Immature natural killer cell (primary cell): ENCODE data around the gene FUT1. TPM values are rescaled to one million over a fixed set of nuclear protein-coding genes. Genes with fewer than 3 reads are reported as not detected.

Experiments used
- DNase-seq, 3 donors: peaks; one replicate each; pipeline ENCODE4 v3.0.0; 2022; ENCODE audit warnings: mixed read lengths in 1 of 3
- H3K27ac Mint-ChIP-seq, 6 donors: one replicate each; pipeline ENCODE4 v1.8.0; 2020; ENCODE audit warnings: mixed read lengths in 6 of 6, mild to moderate bottlenecking in 5 of 6, inconsistent platforms in 4 of 6, moderate library complexity in 3 of 6
- H3K27me3 Mint-ChIP-seq, 3 donors: one replicate each; pipeline ENCODE4 v1.8.0; 2020 to 2021; ENCODE audit warnings: low read depth in 3 of 3, mild to moderate bottlenecking in 3 of 3, mixed read lengths in 3 of 3, moderate library complexity in 3 of 3, inconsistent platforms in 1 of 3
- H3K36me3 Mint-ChIP-seq, 3 donors: one replicate each; pipeline ENCODE4 v1.8.0; 2020; ENCODE audit warnings: mixed read lengths in 3 of 3, inconsistent platforms in 2 of 3, mild to moderate bottlenecking in 2 of 3
- H3K4me1 Mint-ChIP-seq, 2 donors: one replicate each; pipeline ENCODE4 v1.8.0; 2020; ENCODE audit warnings: inconsistent platforms in 2 of 2, mild to moderate bottlenecking in 2 of 2, mixed read lengths in 2 of 2, moderate library complexity in 1 of 2
- H3K4me3 Mint-ChIP-seq, 5 donors: one replicate each; pipeline ENCODE4 v1.8.0; 2020; ENCODE audit warnings: mild to moderate bottlenecking in 5 of 5, mixed read lengths in 5 of 5, inconsistent platforms in 3 of 5, moderate library complexity in 3 of 5
- H3K9me3 Mint-ChIP-seq, 6 donors: one replicate each; pipeline ENCODE4 v1.8.0; 2020; ENCODE audit warnings: mild to moderate bottlenecking in 6 of 6, mixed read lengths in 6 of 6, inconsistent platforms in 4 of 6, moderate library complexity in 3 of 6
- polyA plus RNA-seq, 3 donors: library from polyadenylated mRNA; unstranded; fragments of 300-500 nt; fragmentation: Illumina TruSeq; gene quantifications; one replicate each; pipeline ENCODE4 v1.2.3, GENCODE V29; 2021

Gene FUT1
- polyA plus RNA-seq, 3 donors from 2014 or later, result not detected

DNA sequence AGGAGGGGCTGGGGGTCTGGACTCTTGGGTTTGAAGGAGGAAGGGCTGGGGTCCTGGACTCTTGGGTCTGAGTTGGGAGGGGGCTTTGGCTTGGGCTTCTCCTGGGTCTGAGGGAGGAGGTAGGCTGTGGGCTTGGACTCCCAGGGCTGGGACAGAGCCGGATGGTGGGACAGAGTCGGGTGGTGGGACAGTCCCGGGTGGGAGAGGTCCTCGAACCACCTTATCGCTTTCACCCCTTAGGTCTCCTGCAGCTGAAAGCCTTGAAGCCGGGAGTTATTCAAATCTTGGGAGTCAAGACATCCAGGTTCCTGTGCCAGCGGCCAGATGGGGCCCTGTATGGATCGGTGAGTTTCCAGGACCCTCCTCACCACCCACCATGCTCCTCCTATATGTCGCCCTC, 4.2 kb upstream of the FUT1 start:
- DNase-seq, result no peak
- Mint-ChIP-seq H3K4me1 (peaks cover 11 to 15% of the 10 kb centered on the region in 2 donors), H3K36me3 (no peaks in the 10 kb centered on the region), H3K27ac (no peak overlapping the region), H3K9me3 (peaks cover 0 to 2% (median 0%) of the 10 kb centered on the region in 6 donors), H3K4me3 (no peak overlapping the region), H3K27me3 (peaks cover 8 to 18% (median 10%) of the 10 kb centered on the region in 3 donors)

- Mint-ChIP-seq H3K4me1 (peaks cover 13 to 15% of the 10 kb centered on the region in 2 donors), H3K27ac (no peak overlapping the region), H3K27me3 (peaks cover 10 to 17% (median 10%) of the 10 kb centered on the region in 3 donors), H3K9me3 (peaks cover 0 to 2% (median 0%) of the 10 kb centered on the region in 6 donors), H3K4me3 (no peak overlapping the region), H3K36me3 (no peaks in the 10 kb centered on the region)
- no peak for DNase-seq
Measured at GRCh38 chr19:48756212-48756611, 3.8 kb upstream of the FUT1 start.

DNA sequence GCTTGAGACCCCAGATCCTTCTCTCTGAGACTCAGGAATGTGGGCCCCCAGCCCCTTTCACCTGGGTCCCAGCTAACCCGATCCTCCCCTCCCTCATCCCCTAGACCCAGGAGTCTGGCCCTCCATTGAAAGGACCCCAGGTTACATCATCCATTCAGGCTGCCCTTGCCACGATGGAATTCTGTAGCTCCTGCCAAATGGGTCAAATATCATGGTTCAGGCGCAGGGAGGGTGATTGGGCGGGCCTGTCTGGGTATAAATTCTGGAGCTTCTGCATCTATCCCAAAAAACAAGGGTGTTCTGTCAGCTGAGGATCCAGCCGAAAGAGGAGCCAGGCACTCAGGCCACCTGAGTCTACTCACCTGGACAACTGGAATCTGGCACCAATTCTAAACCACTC, 3.3 kb upstream of the FUT1 start:
- Mint-ChIP-seq H3K4me1 (peaks cover 14 to 15% of the 10 kb centered on the region in 2 donors), H3K9me3 (peaks cover 0 to 2% (median 0%) of the 10 kb centered on the region in 6 donors), H3K36me3 (no peaks in the 10 kb centered on the region), H3K27ac (no peak overlapping the region), H3K27me3 (peaks cover 10 to 17% (median 12%) of the 10 kb centered on the region in 3 donors), H3K4me3 (no peak overlapping the region)
- no peak for DNase-seq

DNA sequence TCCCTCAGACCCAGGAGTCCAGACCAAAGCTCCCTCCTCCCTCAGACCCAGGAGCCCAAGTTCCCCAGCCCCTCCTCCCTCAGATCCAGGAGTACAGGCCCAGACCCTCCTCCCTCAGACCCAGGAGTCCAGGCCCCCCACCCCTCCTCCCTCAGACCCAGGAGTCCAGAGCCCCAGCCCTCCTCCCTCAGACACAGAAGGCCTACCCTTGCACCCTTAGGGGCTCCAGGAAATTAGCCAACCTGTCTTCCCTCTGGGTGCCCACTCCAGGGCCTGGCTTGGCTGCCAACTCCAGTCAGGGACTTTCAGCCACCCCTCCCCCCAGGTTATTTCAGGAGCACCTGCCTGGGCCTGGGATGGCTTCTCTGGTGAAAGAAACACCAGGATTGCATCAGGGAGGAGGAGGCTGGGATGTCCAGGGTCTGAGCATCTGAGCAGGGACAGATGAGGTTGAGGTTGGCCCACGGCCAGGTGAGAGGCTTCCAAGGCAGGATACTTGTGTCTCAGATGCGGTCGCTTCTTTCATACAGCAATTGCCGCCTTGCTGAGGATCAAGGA, 2.7 kb upstream of the FUT1 start, which contains the start of gene FGF21:
Gene FGF21, plus strand, starts transcription at position 441 of the 558 bp plus-strand sequence. CDS start 713 bp downstream, outside the sequence.
- Mint-ChIP-seq H3K4me1 (peaks cover 15 to 16% of the 10 kb centered on the region in 2 donors), H3K27ac (no peak within 1 kb of the TSS), H3K9me3 (peaks cover 0 to 2% (median 0%) of the 10 kb centered on the region in 6 donors), H3K4me3 (peak within 1 kb of the TSS in 1 of 5 donors; percentile 27), H3K36me3 (no peaks in the 10 kb centered on the region), H3K27me3 (peaks cover 10 to 17% (median 12%) of the 10 kb centered on the region in 3 donors)
- no peak for DNase-seq

- peak overlapping the region in 1 of 6 donors; percentile 31 for H3K27ac Mint-ChIP-seq
- peaks cover 0 to 2% (median 0%) of the 10 kb centered on the region in 6 donors for H3K9me3 Mint-ChIP-seq
- H3K4me1 Mint-ChIP-seq, result peaks cover 15 to 18% of the 10 kb centered on the region in 2 donors
- H3K4me3 Mint-ChIP-seq, result peak overlapping the region; percentile 58 to 79 (median 75)
- H3K27me3 Mint-ChIP-seq, result peaks cover 12 to 19% (median 12%) of the 10 kb centered on the region in 3 donors
- DNase-seq, result no peak
- no peaks in the 10 kb centered on the region for H3K36me3 Mint-ChIP-seq
Measured at GRCh38 chr19:48751845-48752495, 471 bp downstream of the FUT1 start.

DNA sequence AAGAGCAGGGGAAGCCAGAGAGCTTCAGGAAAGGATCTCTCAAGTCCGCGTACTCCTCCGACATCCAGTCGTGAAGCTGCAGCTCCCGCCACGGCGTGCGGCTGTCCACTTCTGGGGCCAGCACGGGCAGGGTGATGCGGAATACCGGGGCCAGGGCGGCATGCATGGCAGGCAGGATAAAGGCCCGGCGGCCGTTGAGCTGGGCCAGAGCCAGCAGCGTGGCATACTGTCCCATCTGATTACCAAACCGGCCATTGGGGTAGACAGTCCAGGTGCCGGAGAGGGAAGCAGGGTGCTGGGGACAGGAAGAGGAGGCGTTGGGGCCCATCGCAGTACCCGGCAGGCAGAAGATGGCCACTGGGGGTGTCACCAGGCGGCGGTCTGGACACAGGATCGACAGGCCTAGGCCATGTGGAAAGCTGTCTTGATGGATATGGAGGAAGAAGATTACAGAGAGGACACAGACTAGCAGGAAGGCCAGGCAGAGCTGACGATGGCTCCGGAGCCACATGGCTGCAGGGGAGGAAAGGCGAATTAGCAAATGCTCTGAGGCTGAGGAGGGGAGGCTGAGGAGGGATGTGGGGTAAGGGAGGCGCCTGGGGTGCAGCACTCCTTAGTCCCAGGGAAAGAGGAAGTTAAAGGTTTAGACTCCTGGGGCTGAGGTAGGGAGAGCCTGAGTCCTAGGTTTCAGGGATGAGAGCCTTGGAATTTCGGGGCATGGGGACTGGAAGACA, 1.5 kb downstream of the FUT1 start:
- Mint-ChIP-seq H3K27ac (no peak overlapping the region), H3K4me3 (peak overlapping the region in 3 of 5 donors; percentile 29 to 69 (median 34)), H3K9me3 (peaks cover 0 to 2% (median 0%) of the 10 kb centered on the region in 6 donors), H3K27me3 (peaks cover 12 to 24% (median 14%) of the 10 kb centered on the region in 3 donors), H3K4me1 (peaks cover 15 to 18% of the 10 kb centered on the region in 2 donors), H3K36me3 (no peaks in the 10 kb centered on the region)
- no peak for DNase-seq

DNA sequence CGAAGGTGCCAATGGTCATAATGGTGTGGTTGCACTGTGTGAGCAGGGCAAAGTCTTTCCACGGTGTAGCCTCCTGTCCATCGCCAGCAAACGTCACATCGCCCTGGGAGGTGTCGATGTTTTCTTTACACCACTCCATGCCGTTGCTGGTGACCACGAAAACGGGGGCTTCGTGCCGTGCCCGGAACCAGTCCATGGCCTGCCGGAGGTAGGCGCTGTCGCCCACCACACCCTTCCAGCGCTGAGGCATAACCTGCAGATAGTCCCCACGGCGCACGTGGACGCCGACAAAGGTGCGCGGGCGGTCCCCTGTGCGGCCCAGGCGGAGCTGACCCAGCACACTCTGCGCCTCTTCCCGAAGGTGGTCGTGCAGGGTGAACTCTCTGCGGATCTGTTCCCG, 2.1 kb downstream of the FUT1 start:
- Mint-ChIP-seq H3K36me3 (no peaks in the 10 kb centered on the region), H3K27me3 (peaks cover 12 to 27% (median 14%) of the 10 kb centered on the region in 3 donors), H3K9me3 (peaks cover 0 to 2% (median 0%) of the 10 kb centered on the region in 6 donors), H3K27ac (no peak overlapping the region), H3K4me1 (peaks cover 19% of the 10 kb centered on the region in 2 donors), H3K4me3 (no peak overlapping the region)
- DNase-seq, result no peak

DNA sequence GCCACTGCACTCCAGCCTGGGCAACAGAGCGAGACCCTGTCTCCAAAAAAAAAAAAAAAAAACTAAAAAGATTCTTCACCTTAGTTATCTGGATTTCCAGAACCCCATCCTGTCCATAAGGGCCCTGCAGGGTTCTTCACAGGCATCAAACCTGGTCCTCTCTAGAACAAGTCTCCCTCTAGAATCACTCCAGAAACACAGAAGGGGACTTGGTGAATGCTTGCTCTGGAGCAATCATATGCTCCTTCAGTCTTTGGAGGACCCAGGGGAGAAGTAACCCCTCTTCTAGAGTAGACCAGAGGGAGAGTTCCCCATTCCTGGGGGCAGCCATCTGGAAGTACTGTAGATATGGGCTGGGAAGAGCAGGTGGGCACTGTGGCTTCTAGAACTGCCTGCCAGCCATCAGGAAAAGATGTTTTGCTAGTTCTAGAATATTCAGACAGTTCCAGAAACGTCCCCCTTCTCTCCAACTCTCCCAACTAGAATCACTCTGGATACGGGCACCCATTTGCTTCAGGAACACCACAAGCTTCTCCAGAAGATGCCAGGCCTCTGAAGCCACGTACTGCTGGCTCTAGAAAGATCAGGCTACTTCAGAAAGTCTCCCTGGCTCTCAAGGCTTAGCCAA, 2.8 kb downstream of the FUT1 start:
- no peak for DNase-seq
- H3K36me3 Mint-ChIP-seq, result no peaks in the 10 kb centered on the region
- H3K27ac Mint-ChIP-seq, result no peak overlapping the region
- H3K4me1 Mint-ChIP-seq, result peaks cover 19 to 23% of the 10 kb centered on the region in 2 donors
- peaks cover 12 to 27% (median 18%) of the 10 kb centered on the region in 3 donors for H3K27me3 Mint-ChIP-seq
- peaks cover 0 to 2% (median 0%) of the 10 kb centered on the region in 6 donors for H3K9me3 Mint-ChIP-seq
- H3K4me3 Mint-ChIP-seq, result no peak overlapping the region

DNA sequence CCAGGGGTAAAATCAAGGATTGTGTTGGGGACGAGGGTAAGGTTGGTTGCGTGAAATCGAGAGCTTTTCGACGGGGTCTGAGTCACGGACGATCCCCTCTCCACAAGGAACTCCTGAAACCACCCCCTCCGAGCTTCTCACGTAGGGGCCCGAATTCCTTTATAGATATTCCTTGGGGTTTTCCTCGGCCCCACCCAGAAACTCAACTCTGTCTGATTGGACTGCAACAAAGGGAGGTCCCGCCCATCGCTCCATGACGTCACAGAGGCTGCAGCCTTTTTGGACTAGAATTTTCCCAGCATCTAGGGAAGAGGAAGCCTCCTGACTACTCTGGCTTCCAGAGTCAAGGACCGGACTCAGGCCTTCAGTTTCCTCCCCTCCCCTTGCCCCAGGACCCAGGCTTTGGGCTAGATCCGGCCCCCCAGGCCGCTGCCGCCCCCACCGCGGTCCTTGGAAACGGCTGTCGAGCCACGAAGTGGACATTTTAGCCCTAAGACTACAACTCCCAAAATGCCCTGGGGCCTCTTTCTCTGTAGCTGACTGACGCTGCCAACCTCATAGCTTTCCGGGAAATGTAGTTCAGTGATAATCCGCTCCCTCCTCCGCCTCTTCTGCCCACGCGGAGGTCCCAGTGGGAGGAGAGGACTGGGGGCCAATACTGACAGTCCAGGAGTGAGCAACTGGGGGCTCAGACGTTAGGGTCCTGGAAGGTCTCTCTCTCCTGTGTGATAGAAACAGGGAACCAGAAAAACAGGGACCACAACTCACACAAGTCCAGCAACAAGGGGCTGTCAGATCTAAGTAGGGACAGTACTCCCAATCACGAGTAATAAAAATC, 5.5 kb downstream of the FUT1 start, which contains the start of gene IZUMO1:
Gene IZUMO1, minus strand, starts transcription at position 172 of the 838 bp plus-strand sequence. CDS start 1,050 bp downstream, outside the sequence.
- DNase-seq, result peak; percentile 35 to 41 (median 40)
- peaks cover 3 to 13% (median 12%) of the 10 kb centered on the region in 3 donors for H3K27me3 Mint-ChIP-seq
- H3K4me3 Mint-ChIP-seq, result no peak within 1 kb of the TSS
- no peak within 1 kb of the TSS for H3K27ac Mint-ChIP-seq
- H3K4me1 Mint-ChIP-seq, result peaks cover 8 to 10% of the 10 kb centered on the region in 2 donors
- no peaks in the 10 kb centered on the region for H3K36me3 Mint-ChIP-seq
- no peaks in the 10 kb centered on the region for H3K9me3 Mint-ChIP-seq

- no peak overlapping the region for H3K4me3 Mint-ChIP-seq
- H3K4me1 Mint-ChIP-seq, result peaks cover 10 to 12% of the 10 kb centered on the region in 2 donors
- H3K9me3 Mint-ChIP-seq, result no peaks in the 10 kb centered on the region
- DNase-seq, result no peak
- peaks cover 2 to 13% (median 10%) of the 10 kb centered on the region in 3 donors for H3K27me3 Mint-ChIP-seq
- H3K27ac Mint-ChIP-seq, result no peak overlapping the region
- H3K36me3 Mint-ChIP-seq, result no peaks in the 10 kb centered on the region
Measured at GRCh38 chr19:48746110-48746509, 6.3 kb downstream of the FUT1 start.

DNA sequence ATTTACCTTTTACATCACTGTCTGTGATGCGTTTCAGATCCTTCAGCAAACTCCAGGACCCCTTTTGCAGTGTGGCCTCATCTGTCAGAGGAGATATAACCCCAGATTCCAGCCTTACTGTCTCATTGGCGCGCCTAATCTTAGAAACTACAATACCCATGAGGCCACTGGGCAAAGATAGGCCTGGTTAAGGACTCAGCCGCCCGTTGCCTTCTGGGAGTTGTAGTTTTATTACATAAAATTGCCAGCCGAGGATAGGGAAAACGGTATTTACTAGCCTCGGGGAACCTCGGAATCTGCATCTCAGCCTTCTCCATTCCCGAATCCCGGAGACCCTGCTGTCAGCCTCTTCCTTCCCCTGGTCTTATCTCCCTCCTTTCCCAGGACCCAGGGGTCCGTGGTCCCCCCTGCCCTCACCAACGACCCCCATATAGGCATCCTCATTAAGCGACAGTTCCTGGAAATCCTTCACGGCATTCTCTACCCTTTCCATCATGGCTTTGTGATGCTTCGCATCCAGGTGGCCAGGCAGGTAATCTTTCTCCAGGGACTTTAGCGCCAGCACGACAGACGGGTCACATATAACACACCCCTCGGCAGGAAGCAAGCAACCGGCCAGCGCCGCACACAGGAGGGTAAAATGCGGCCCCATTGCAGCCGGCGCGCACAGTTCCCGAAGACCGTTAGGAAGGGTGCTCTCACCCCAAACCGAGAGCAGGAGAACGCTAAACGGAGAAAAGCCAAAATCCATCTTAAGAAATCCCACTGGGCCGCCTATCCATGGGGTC, 7.0 kb downstream of the FUT1 start:
- no peak overlapping the region for H3K4me3 Mint-ChIP-seq
- H3K27ac Mint-ChIP-seq, result no peak overlapping the region
- peaks cover 5 to 14% (median 10%) of the 10 kb centered on the region in 3 donors for H3K27me3 Mint-ChIP-seq
- H3K9me3 Mint-ChIP-seq, result no peaks in the 10 kb centered on the region
- H3K36me3 Mint-ChIP-seq, result no peaks in the 10 kb centered on the region
- H3K4me1 Mint-ChIP-seq, result peaks cover 11 to 15% of the 10 kb centered on the region in 2 donors
- DNase-seq, result peak; percentile 34 to 47 (median 40)

DNA sequence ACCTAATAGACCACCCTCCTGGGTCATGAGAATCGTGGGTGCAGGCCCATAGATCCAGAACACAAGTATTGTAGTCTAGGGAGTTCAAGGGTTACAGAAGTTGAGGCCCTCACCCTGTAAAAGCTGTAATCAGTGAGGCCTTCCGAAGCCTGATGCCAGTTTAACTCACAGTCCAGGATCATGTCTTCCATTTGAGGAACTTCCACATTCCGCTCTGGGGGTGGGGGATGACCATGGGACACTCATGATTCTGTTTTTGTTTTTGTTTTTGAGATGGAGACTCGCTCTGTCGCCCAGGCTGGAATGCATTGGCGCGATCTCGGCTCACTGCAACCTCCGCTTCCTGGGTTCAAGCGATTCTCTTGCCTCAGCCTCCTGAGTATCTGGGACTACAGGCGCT, 10.3 kb downstream of the FUT1 start:
- no peak for DNase-seq
- Mint-ChIP-seq H3K4me3 (no peak overlapping the region), H3K4me1 (peaks cover 17 to 21% of the 10 kb centered on the region in 2 donors), H3K27ac (no peak overlapping the region), H3K27me3 (peaks cover 7 to 15% (median 8%) of the 10 kb centered on the region in 3 donors), H3K9me3 (no peaks in the 10 kb centered on the region), H3K36me3 (no peaks in the 10 kb centered on the region)
